SK-N-MC (cell line): Measurements from ENCODE around the gene PREP.

Experiments
- EZH2 ChIP-seq: fragments of 200-600 bp; sonication (generic); IDR thresholded peaks from one replicate; pipeline ENCODE4 v1.6.1; 2017; ENCODE audit warnings: antibody characterized with exemption
- FOXP2 ChIP-seq: optimal IDR thresholded peaks from 2 replicates; pipeline ENCODE3; 2011; ENCODE audit warnings: mild to moderate bottlenecking, moderate library complexity; ENCODE audit not compliant: insufficient read depth; ENCODE audit errors: extremely low read length, control extremely low read depth
- POLR2AphosphoS5 ChIP-seq: IDR thresholded peaks from 2 replicates; pipeline ENCODE4 v1.6.1; 2012; ENCODE audit warnings: mild to moderate bottlenecking, low read depth, low read length, borderline replicate concordance

- TF ChIP-seq POLR2AphosphoS5 (no peak), EZH2 (no peak), FOXP2 (no peak)
These were observed 6.9 kb upstream of the PREP start for GRCh38 chr6:105409734-105410133.
